HCT116 (cell line): Measurements from ENCODE around the gene ARHGAP18. TPM values are rescaled to one million over a fixed set of nuclear protein-coding genes. Genes with fewer than 3 reads are reported as not detected.

ENCODE experiments used
- ATAC-seq: fragments of 200-7000 bp; cut with Tn5 transposase; 2 replicates; pipeline ENCODE4 v1.9.1; 2020; ENCODE audit warnings: mild to moderate bottlenecking, moderate library complexity
- BruUV-seq: library from RNA; stranded (reverse); fragments of 400-500 nt; replicated peaks from 2 replicates; lab custom pipeline; 2021; lab: Mats Ljungman, UMichigan
- CTCF ChIA-PET: fragments of 300-600 bp; sonication (Branson Sonifier 250); formaldehyde crosslinking; loops from one replicate; lab custom pipeline; 2021; ENCODE audit warnings: antibody characterized with exemption; lab: Charles Lee
- POLR2A ChIA-PET: fragments of 300-600, 350-600 bp; sonication (Branson Sonifier 250); formaldehyde crosslinking; loops from one replicate; lab custom pipeline; 2021; ENCODE audit warnings: antibody characterized with exemption; lab: Charles Lee
- RAD21 ChIA-PET, 2 experiments: fragments of 300-600 bp; sonication (Branson Sonifier 250); formaldehyde crosslinking; loops; one replicate each; lab custom pipeline; 2023; ENCODE audit warnings: low total read pairs in 2 of 2; ENCODE audit not compliant: uncharacterized antibody in 2 of 2, unreplicated experiment in 2 of 2, low non-redundant PET in 1 of 2; lab: Charles Lee
- DNase-seq: peaks from one replicate; pipeline ENCODE4 v3.0.0-alpha.2; 2010; ENCODE audit warnings: low read depth, low spot score
- H2AFZ ChIP-seq: fragments of 200-600 bp; shearing (Covaris generic), sonication (generic); 2 replicates; pipeline ENCODE4 v1.6.1; 2017; ENCODE audit warnings: low read depth, mixed run types, mixed read lengths, antibody characterized with exemption, low read length; ENCODE audit not compliant: poor library complexity, severe bottlenecking
- H3K27ac ChIP-seq: 2 replicates; pipeline ENCODE4 v1.5.1; 2012; ENCODE audit warnings: low read depth, low read length
- H3K27me3 ChIP-seq: fragments of 200-600 bp; sonication (generic); 2 replicates; pipeline ENCODE4 v1.6.1; 2016; ENCODE audit warnings: mixed run types, low read length, mixed read lengths; ENCODE audit not compliant: insufficient read depth
- H3K36me3 ChIP-seq, 2 experiments: fragments of 200-500 bp in 1 of 2; fragments of 200-600 bp in 1 of 2; sonication (Bioruptor generic) in 1 of 2; sonication (generic) in 1 of 2; 2 replicates each; pipeline versions ENCODE4 v1.5.1 to v1.6.1; 2014 to 2016; ENCODE audit warnings: low read length in 2 of 2, inconsistent platforms in 1 of 2, mixed read lengths in 1 of 2, mixed run types in 1 of 2; ENCODE audit not compliant: insufficient read depth in 2 of 2, control insufficient read depth in 1 of 2
- H3K4me1 ChIP-seq, 2 experiments: fragments of 200-600 bp in 1 of 2; sonication (generic) in 1 of 2; 2 replicates each; pipeline versions ENCODE4 v1.5.1 to v1.6.1; 2012 to 2017; ENCODE audit warnings: low read length in 2 of 2, inconsistent platforms in 1 of 2, mild to moderate bottlenecking in 1 of 2, mixed read lengths in 1 of 2, mixed run types in 1 of 2, moderate library complexity in 1 of 2; ENCODE audit not compliant: insufficient read depth in 2 of 2, control insufficient read depth in 1 of 2
- H3K4me2 ChIP-seq: fragments of 200-600 bp; sonication (generic); 2 replicates; pipeline ENCODE4 v1.6.1; 2017; ENCODE audit warnings: mixed run types, low read length, mixed read lengths
- H3K4me3 ChIP-seq, 2 experiments: fragments of 200-600 bp in 1 of 2; sonication (generic) in 1 of 2; replicated peaks in 1 of 2; 2 replicates each; pipeline ENCODE4 v1.5.1; 2011 to 2016; ENCODE audit warnings: low read length in 2 of 2, control low read depth in 1 of 2, low read depth in 1 of 2, mild to moderate bottlenecking in 1 of 2, mixed read lengths in 1 of 2, mixed run types in 1 of 2
- H3K79me2 ChIP-seq: fragments of 200-600 bp; sonication (generic); 2 replicates; pipeline ENCODE4 v1.6.1; 2017; ENCODE audit warnings: mild to moderate bottlenecking, mixed run types, low read length, moderate library complexity, mixed read lengths; ENCODE audit not compliant: insufficient read depth
- H3K9ac ChIP-seq: fragments of 200-600 bp; sonication (generic); 2 replicates; pipeline ENCODE4 v1.6.1; 2016; ENCODE audit warnings: low read length, mixed read lengths
- H3K9me2 ChIP-seq: fragments of 200-600 bp; sonication (generic), shearing (Covaris generic); 2 replicates; pipeline ENCODE4 v1.6.1; 2017; ENCODE audit warnings: mixed run types, mild to moderate bottlenecking, moderate library complexity; ENCODE audit not compliant: insufficient read depth
- H3K9me3 ChIP-seq, 2 experiments: fragments of 200-500 bp in 1 of 2; fragments of 200-600 bp in 1 of 2; sonication (Bioruptor generic) in 1 of 2; sonication (generic) in 1 of 2; 2 replicates each; pipeline ENCODE4 v1.6.1; 2014 to 2017; ENCODE audit warnings: low read length in 2 of 2, mixed read lengths in 2 of 2, inconsistent platforms in 1 of 2, low read depth in 1 of 2, mild to moderate bottlenecking in 1 of 2, mixed run types in 1 of 2, moderate library complexity in 1 of 2; ENCODE audit not compliant: control insufficient read depth in 1 of 2, insufficient read depth in 1 of 2
- H4K20me1 ChIP-seq: fragments of 200-600 bp; sonication (generic), shearing (Covaris generic); 2 replicates; pipeline ENCODE4 v1.6.1; 2017; ENCODE audit warnings: mixed run types, mild to moderate bottlenecking, moderate library complexity; ENCODE audit not compliant: insufficient read depth
- CBX3 ChIP-seq: IDR thresholded peaks from 2 replicates; pipeline ENCODE4 v1.6.1; 2012; ENCODE audit warnings: low read depth
- FOSL1 ChIP-seq: IDR thresholded peaks from 2 replicates; pipeline ENCODE4 v1.6.1; 2012; ENCODE audit warnings: low read depth
- JUND ChIP-seq: IDR thresholded peaks from 2 replicates; pipeline ENCODE4 v1.6.1; 2012
- SP1 ChIP-seq: IDR thresholded peaks from 2 replicates; pipeline ENCODE4 v1.6.1; 2012; ENCODE audit warnings: low read depth
- TCF7L2 ChIP-seq: IDR thresholded peaks from 2 replicates; pipeline ENCODE4 v1.7.0; 2011; ENCODE audit warnings: borderline replicate concordance, inconsistent platforms; ENCODE audit not compliant: insufficient read depth, insufficient read length; ENCODE audit errors: extremely low read depth
- YY1 ChIP-seq: IDR thresholded peaks from 2 replicates; pipeline ENCODE4 v1.6.1; 2011; ENCODE audit warnings: low read length, low read depth, moderate library complexity, mild to moderate bottlenecking; ENCODE audit not compliant: insufficient replicate concordance; ENCODE audit errors: extremely low read depth
- ZNF274 ChIP-seq: fragments of 200-500 bp; sonication (Bioruptor generic); IDR thresholded peaks from 2 replicates; pipeline ENCODE4 v1.6.1; 2014; ENCODE audit warnings: mild to moderate bottlenecking, low read depth, low read length, inconsistent platforms
- intact Hi-C: fragments of 100-400 bp; cut with micrococcal nuclease; formaldehyde crosslinking; loops from 2 replicates; pipeline ENCODE4 v1.10.0; 2022
- total RNA-seq: library from RNA; stranded (reverse); gene quantifications from one replicate; pipeline ENCODE4 v1.2.1, GENCODE V29; 2021; ENCODE audit not compliant: unreplicated experiment
- TF ChIP-seq, protein P1 (sequence below), 3 experiments: fragments of 200-600 bp in 1 of 3; sonication (generic) in 1 of 3; IDR thresholded peaks in 2 of 3; conservative IDR thresholded peaks in 1 of 3; 2 replicates each; pipeline ENCODE4 v1.5.1; 2012 to 2017; ENCODE audit warnings: low read depth in 2 of 3, low read length in 2 of 3, antibody characterized with exemption in 1 of 3, borderline replicate concordance in 1 of 3, control low read depth in 1 of 3, mild to moderate bottlenecking in 1 of 3, mixed read lengths in 1 of 3, mixed run types in 1 of 3, moderate library complexity in 1 of 3; ENCODE audit not compliant: insufficient read depth in 1 of 3
- TF ChIP-seq, protein P2 (sequence below): IDR thresholded peaks from 2 replicates; pipeline ENCODE4 v1.6.1; 2012
- TF ChIP-seq, protein P3 (sequence below): IDR thresholded peaks from 2 replicates; pipeline ENCODE4 v1.6.1; 2011; ENCODE audit warnings: mild to moderate bottlenecking, low read length, moderate library complexity; ENCODE audit not compliant: insufficient replicate concordance; ENCODE audit errors: extremely low read depth

Gene ARHGAP18
- total RNA-seq, 1 experiment from 2014 or later, result 70.3 TPM

DNA sequence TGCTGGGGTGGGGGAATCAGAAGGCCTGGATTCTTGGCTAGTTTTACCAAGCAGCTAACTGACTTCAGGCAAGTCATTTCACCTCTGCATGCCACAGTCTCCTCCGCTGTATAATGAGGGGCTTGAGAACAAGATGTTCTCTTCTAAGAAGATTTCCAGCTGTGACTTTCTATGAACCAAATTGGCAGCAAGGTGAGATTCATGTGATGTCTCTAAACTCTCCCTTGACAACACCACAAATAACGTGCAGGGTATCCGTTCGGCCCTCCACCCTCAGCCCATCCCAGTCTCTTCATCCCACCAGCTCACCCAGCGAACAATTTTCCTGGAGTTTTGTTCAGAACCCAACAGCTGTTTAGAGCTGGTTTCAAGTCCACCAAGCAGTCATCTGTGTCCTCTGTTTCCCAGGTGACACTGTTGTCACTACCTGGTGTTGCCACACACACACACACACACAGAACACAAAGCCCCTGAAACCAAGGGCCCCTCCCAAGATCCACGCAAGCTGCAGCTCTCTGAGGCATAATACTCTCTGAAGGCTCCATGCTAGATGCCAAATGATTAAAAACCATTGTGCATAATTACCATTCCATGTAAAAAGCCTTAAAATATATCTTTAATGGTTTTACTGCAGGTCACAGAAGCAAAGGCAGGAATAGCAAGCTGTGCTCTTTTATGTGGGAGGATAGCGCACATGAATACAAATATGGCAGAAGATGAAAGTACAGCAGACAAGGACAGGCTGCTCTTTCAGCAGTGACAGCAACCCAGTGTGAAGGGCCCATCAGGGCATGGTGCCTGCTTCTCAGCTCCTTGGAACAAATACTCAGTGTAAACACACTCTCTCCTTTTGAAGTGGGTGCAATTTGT, 48.2 kb downstream of the ARHGAP18 start:
- Histone ChIP-seq H4K20me1 (no peaks in the 10 kb centered on the region), H3K9me3 (no peaks in the 10 kb centered on the region), H3K4me1 (peaks cover 81 to 97% of the 10 kb centered on the region in 2 experiments), H3K9ac (no peak overlapping the region), H3K4me2 (0 out of 2 replicates have a peak overlapping the region, but pooled peaks have one; percentile 5), H3K9me2 (no peaks in the 10 kb centered on the region), H3K36me3 (no peaks in the 10 kb centered on the region), H3K4me3 (no peak overlapping the region), H3K79me2 (peaks cover 89% of the 10 kb centered on the region)
- ChIA-PET POLR2A (interaction anchor here (1.0 kb wide), 1 partner anchor 63 kb away, joined by 4 read pairs; no protein-coding TSS in a partner anchor), RAD21 (interaction anchor here in 1 of 2 experiments (1.0 kb wide), 1 partner anchor 11 kb away, joined by 3 read pairs; no protein-coding TSS in a partner anchor)
- BruUV-seq, result no TSS peak
- DNase-seq (no peak), ATAC-seq (no peak)
- intact Hi-C loops, result no loop called here
- TF ChIP-seq YY1, result no peak
- peak; percentile 92 for TF ChIP-seq TCF7L2
- TF ChIP-seq, protein P1, sequence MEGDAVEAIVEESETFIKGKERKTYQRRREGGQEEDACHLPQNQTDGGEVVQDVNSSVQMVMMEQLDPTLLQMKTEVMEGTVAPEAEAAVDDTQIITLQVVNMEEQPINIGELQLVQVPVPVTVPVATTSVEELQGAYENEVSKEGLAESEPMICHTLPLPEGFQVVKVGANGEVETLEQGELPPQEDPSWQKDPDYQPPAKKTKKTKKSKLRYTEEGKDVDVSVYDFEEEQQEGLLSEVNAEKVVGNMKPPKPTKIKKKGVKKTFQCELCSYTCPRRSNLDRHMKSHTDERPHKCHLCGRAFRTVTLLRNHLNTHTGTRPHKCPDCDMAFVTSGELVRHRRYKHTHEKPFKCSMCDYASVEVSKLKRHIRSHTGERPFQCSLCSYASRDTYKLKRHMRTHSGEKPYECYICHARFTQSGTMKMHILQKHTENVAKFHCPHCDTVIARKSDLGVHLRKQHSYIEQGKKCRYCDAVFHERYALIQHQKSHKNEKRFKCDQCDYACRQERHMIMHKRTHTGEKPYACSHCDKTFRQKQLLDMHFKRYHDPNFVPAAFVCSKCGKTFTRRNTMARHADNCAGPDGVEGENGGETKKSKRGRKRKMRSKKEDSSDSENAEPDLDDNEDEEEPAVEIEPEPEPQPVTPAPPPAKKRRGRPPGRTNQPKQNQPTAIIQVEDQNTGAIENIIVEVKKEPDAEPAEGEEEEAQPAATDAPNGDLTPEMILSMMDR (IDR thresholded peaks at IDR 0.05 in 2 of 3, conservative IDR thresholded peaks at IDR 0.05 in 1 of 3; ENCODE audit: borderline replicate concordance in 1 of 3, insufficient read depth in 1 of 3, low read depth in 2 of 3, low read length in 2 of 3), result no peak
- TF ChIP-seq, all 23 proteins: peak for 1
- Histone ChIP-seq H3K27me3 (no peaks in the 10 kb centered on the region), H2AFZ (no peak overlapping the region), H3K27ac (peak overlapping the region; percentile 87)
- CTCF ChIA-PET, result interaction anchor here (0.7 to 1.0 kb wide), 2 partner anchors 8 to 63 kb away, joined by 3 read pairs; no protein-coding TSS in a partner anchor

DNA sequence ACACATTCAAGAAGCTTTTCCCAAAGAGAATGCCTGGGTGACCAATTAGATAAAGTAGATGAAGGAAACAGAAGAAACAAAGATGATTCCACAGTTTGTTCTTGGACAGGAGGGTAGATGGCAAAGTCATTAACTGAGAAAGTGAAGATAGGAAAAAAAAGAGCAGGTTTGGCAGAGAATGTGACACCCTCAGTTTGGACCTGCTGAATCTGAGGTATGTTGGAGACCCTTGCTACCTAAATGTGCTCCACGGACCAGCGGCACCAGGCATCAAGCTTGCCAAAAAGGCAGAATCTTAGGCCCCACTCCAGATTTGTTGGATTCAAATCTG, 49.7 kb downstream of the ARHGAP18 start:
- Histone ChIP-seq H3K4me2 (no peak overlapping the region), H3K4me3 (no peak overlapping the region), H4K20me1 (no peaks in the 10 kb centered on the region), H3K79me2 (peaks cover 89% of the 10 kb centered on the region), H3K9ac (no peak overlapping the region), H3K9me3 (no peaks in the 10 kb centered on the region), H2AFZ (no peak overlapping the region), H3K4me1 (peaks cover 81 to 95% of the 10 kb centered on the region in 2 experiments), H3K9me2 (no peaks in the 10 kb centered on the region), H3K36me3 (no peaks in the 10 kb centered on the region), H3K27me3 (no peaks in the 10 kb centered on the region), H3K27ac (peak overlapping the region; percentile 87)
- no peak for DNase-seq
- intact Hi-C loops, result no loop called here
- ChIA-PET POLR2A (no interaction called here), CTCF (no interaction called here), RAD21 (no interaction called here)
- BruUV-seq, result no TSS peak
- ATAC-seq, result no peak
- TF ChIP-seq FOSL1, result no peak
- TF ChIP-seq ZNF274, result no peak
- TF ChIP-seq, protein P1 (IDR thresholded peaks at IDR 0.05 in 2 of 3, conservative IDR thresholded peaks at IDR 0.05 in 1 of 3; ENCODE audit: borderline replicate concordance in 1 of 3, insufficient read depth in 1 of 3, low read depth in 2 of 3, low read length in 2 of 3), result no peak
- TF ChIP-seq, protein P2, sequence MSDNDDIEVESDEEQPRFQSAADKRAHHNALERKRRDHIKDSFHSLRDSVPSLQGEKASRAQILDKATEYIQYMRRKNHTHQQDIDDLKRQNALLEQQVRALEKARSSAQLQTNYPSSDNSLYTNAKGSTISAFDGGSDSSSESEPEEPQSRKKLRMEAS, result no peak
- no peak for TF ChIP-seq SP1
- TF ChIP-seq, protein P3, sequence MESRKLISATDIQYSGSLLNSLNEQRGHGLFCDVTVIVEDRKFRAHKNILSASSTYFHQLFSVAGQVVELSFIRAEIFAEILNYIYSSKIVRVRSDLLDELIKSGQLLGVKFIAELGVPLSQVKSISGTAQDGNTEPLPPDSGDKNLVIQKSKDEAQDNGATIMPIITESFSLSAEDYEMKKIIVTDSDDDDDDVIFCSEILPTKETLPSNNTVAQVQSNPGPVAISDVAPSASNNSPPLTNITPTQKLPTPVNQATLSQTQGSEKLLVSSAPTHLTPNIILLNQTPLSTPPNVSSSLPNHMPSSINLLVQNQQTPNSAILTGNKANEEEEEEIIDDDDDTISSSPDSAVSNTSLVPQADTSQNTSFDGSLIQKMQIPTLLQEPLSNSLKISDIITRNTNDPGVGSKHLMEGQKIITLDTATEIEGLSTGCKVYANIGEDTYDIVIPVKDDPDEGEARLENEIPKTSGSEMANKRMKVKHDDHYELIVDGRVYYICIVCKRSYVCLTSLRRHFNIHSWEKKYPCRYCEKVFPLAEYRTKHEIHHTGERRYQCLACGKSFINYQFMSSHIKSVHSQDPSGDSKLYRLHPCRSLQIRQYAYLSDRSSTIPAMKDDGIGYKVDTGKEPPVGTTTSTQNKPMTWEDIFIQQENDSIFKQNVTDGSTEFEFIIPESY, result no peak
- no peak for TF ChIP-seq JUND
- no peak for TF ChIP-seq CBX3
